Neural progenitor cell (in vitro differentiated cells): Measurements from ENCODE around the gene RBM44. TPM values are rescaled to one million over a fixed set of nuclear protein-coding genes. Genes with fewer than 3 reads are reported as not detected.

Source experiments
- DNase-seq: peaks from one replicate; pipeline ENCODE4 v3.0.0-alpha.2; 2016; ENCODE audit warnings: low spot score
- H2AFZ ChIP-seq: fragments of 200-600 bp; sonication (generic); replicated peaks from 2 replicates; pipeline ENCODE4 v1.6.1; 2016; ENCODE audit warnings: antibody characterized with exemption
- H3F3A ChIP-seq: fragments of 200-600 bp; sonication (generic); 2 replicates; pipeline ENCODE4 v1.6.1; 2016; ENCODE audit warnings: antibody characterized with exemption, low read depth
- H3K27ac ChIP-seq: fragments of 200-600 bp; sonication (generic); 2 replicates; pipeline ENCODE4 v1.5.1; 2016; ENCODE audit warnings: mild to moderate bottlenecking
- H3K27me3 ChIP-seq: fragments of 200-600 bp; sonication (generic); 2 replicates; pipeline ENCODE4 v1.6.1; 2016; ENCODE audit warnings: mild to moderate bottlenecking, moderate library complexity
- H3K36me3 ChIP-seq: fragments of 200-600 bp; sonication (generic); 2 replicates; pipeline ENCODE4 v1.5.1; 2016
- H3K4me1 ChIP-seq: fragments of 200-600 bp; sonication (generic); 2 replicates; pipeline ENCODE4 v1.6.1; 2016; ENCODE audit warnings: mixed run types
- H3K4me2 ChIP-seq: fragments of 200-600 bp; sonication (generic); 2 replicates; pipeline ENCODE4 v1.6.1; 2016
- H3K4me3 ChIP-seq: fragments of 200-600 bp; sonication (generic); 2 replicates; pipeline ENCODE4 v1.5.1; 2016
- H3K79me2 ChIP-seq: fragments of 200-600 bp; sonication (generic); 2 replicates; pipeline ENCODE4 v1.6.1; 2016; ENCODE audit warnings: low read depth
- H3K9ac ChIP-seq: fragments of 200-600 bp; sonication (generic); 2 replicates; pipeline ENCODE4 v1.6.1; 2016
- H3K9me3 ChIP-seq: fragments of 200-600 bp; sonication (generic); 2 replicates; pipeline ENCODE4 v1.5.1; 2016; ENCODE audit warnings: low read depth
- H4K20me1 ChIP-seq: fragments of 200-600 bp; sonication (generic); 2 replicates; pipeline ENCODE4 v1.6.1; 2016; ENCODE audit warnings: low read depth
- H3K27ac Mint-ChIP-seq: 3 replicates; pipeline ENCODE4 v1.8.0; 2021; ENCODE audit warnings: mixed read lengths
- H3K27me3 Mint-ChIP-seq: 2 replicates; pipeline ENCODE4 v1.8.0; 2022; ENCODE audit warnings: low read depth, mild to moderate bottlenecking, inconsistent platforms, moderate library complexity, mixed read lengths; ENCODE audit not compliant: insufficient read depth
- H3K36me3 Mint-ChIP-seq: 3 replicates; pipeline ENCODE4 v1.8.0; 2021; ENCODE audit warnings: mixed read lengths
- H3K4me1 Mint-ChIP-seq: 3 replicates; pipeline ENCODE4 v1.8.0; 2021; ENCODE audit warnings: mixed read lengths
- H3K4me3 Mint-ChIP-seq: 3 replicates; pipeline ENCODE4 v1.8.0; 2021; ENCODE audit warnings: mild to moderate bottlenecking, moderate library complexity, mixed read lengths
- H3K9me3 Mint-ChIP-seq: 3 replicates; pipeline ENCODE4 v1.8.0; 2020; ENCODE audit warnings: mixed read lengths
- CTCF ChIP-seq: fragments of 200-600 bp; sonication (generic); IDR thresholded peaks from 2 replicates; pipeline ENCODE4 v1.5.1; 2017; ENCODE audit warnings: antibody characterized with exemption, mild to moderate bottlenecking
- EZH2 ChIP-seq: fragments of 200-600 bp; sonication (generic); IDR thresholded peaks from 2 replicates; pipeline ENCODE4 v1.6.1; 2017; ENCODE audit warnings: antibody characterized with exemption, mild to moderate bottlenecking, moderate library complexity
- EZH2phosphoT487 ChIP-seq: fragments of 200-600 bp; sonication (generic); IDR thresholded peaks from 2 replicates; pipeline ENCODE4 v1.6.1; 2017; ENCODE audit warnings: antibody characterized with exemption
- total RNA-seq: library from RNA; depleted of rRNA; stranded (reverse); fragments of >200 nt; gene quantifications from 2 replicates; pipeline ENCODE4 v1.2.3, GENCODE V29; 2015; ENCODE audit warnings: low replicate concordance

The RBM44 gene
- total RNA-seq, 1 donor from 2014 or later, result 0.30 TPM

GRCh38 chr2:237882510-237883481 is 84.2 kb downstream of the RBM44 start:
- Mint-ChIP-seq H3K27me3 (peaks cover 6% of the 10 kb centered on the region), H3K36me3 (no peaks in the 10 kb centered on the region), H3K27ac (no peak overlapping the region), H3K4me3 (no peak overlapping the region), H3K9me3 (no peaks in the 10 kb centered on the region), H3K4me1 (peaks cover 13% of the 10 kb centered on the region)
- TF ChIP-seq CTCF (no peak), EZH2phosphoT487 (no peak), EZH2 (no peak)
- H3K4me2 ChIP-seq, result no peak overlapping the region
- no peaks in the 10 kb centered on the region for H3F3A ChIP-seq
- no peaks in the 10 kb centered on the region for H4K20me1 ChIP-seq
- H3K79me2 ChIP-seq, result no peaks in the 10 kb centered on the region
- no peaks in the 10 kb centered on the region for H3K9me3 ChIP-seq
- H3K36me3 ChIP-seq, result no peaks in the 10 kb centered on the region
- H2AFZ ChIP-seq, result no peak overlapping the region
- H3K4me1 ChIP-seq, result peaks cover 2% of the 10 kb centered on the region
- no peak overlapping the region for H3K4me3 ChIP-seq
- no peak for DNase-seq
- H3K9ac ChIP-seq, result no peak overlapping the region
- H3K27ac ChIP-seq, result no peak overlapping the region
- H3K27me3 ChIP-seq, result no peaks in the 10 kb centered on the region

GRCh38 chr2:237883951-237884446 is 85.4 kb downstream of the RBM44 start:
- Histone ChIP-seq H3K4me3 (no peak overlapping the region), H3K4me2 (no peak overlapping the region), H3K4me1 (peaks cover 2% of the 10 kb centered on the region), H3F3A (no peaks in the 10 kb centered on the region), H3K27ac (no peak overlapping the region), H3K9me3 (no peaks in the 10 kb centered on the region), H2AFZ (no peak overlapping the region), H3K36me3 (no peaks in the 10 kb centered on the region), H4K20me1 (no peaks in the 10 kb centered on the region), H3K27me3 (no peaks in the 10 kb centered on the region), H3K9ac (no peak overlapping the region), H3K79me2 (no peaks in the 10 kb centered on the region)
- H3K36me3 Mint-ChIP-seq, result no peaks in the 10 kb centered on the region
- H3K27me3 Mint-ChIP-seq, result peaks cover 6% of the 10 kb centered on the region
- H3K4me1 Mint-ChIP-seq, result peaks cover 11% of the 10 kb centered on the region
- DNase-seq, result no peak
- H3K9me3 Mint-ChIP-seq, result no peaks in the 10 kb centered on the region
- peak overlapping the region; percentile 10 for H3K4me3 Mint-ChIP-seq
- TF ChIP-seq EZH2phosphoT487 (no peak), EZH2 (no peak), CTCF (no peak)
- H3K27ac Mint-ChIP-seq, result no peak overlapping the region

- Histone ChIP-seq H3F3A (no peaks in the 10 kb centered on the region), H3K36me3 (no peaks in the 10 kb centered on the region), H3K9me3 (no peaks in the 10 kb centered on the region), H3K4me1 (peaks cover 2% of the 10 kb centered on the region), H3K79me2 (no peaks in the 10 kb centered on the region), H3K4me3 (no peak overlapping the region), H4K20me1 (no peaks in the 10 kb centered on the region), H3K27ac (no peak overlapping the region), H3K4me2 (no peak overlapping the region), H3K9ac (no peak overlapping the region), H2AFZ (no peak overlapping the region), H3K27me3 (no peaks in the 10 kb centered on the region)
- Mint-ChIP-seq H3K27ac (no peak overlapping the region), H3K36me3 (no peaks in the 10 kb centered on the region), H3K9me3 (no peaks in the 10 kb centered on the region), H3K4me1 (peaks cover 11% of the 10 kb centered on the region), H3K4me3 (no peak overlapping the region), H3K27me3 (peaks cover 6% of the 10 kb centered on the region)
- DNase-seq, result no peak
- no peak for TF ChIP-seq EZH2
- no peak for TF ChIP-seq EZH2phosphoT487
- TF ChIP-seq CTCF, result no peak
These were observed 86.1 kb downstream of the RBM44 start for GRCh38 chr2:237884681-237885080.
